ENCODE results near the gene FAM13A.

FAM13A gene

DNA sequence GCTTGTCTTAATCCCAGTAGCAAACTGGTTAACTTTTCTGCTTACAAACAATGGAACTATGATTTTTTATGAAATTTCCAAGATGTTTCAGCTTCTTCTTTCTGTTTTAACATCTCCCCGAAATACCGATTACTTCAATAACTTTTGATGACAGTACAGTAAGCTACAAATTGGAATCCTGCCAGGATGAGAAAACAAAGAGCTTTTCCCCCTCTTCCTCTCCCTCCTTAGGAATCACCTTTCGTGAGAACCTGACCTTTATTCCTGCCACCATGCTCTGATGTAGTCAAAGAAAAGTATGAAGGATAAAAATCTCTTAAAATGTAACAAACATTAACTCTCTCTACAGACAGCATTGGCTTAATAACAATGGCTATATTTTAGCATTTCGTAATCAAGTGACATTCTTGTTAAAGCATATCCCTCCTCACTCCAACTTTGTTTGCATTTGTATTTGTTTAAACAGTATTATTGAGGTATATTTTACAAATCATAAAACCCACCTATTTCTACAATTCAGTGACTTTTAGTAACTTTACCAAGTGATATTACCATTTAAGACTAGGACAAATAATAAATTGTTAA lies 210.7 kb downstream of the FAM13A start:
- TF ChIP-seq, protein P1, sequence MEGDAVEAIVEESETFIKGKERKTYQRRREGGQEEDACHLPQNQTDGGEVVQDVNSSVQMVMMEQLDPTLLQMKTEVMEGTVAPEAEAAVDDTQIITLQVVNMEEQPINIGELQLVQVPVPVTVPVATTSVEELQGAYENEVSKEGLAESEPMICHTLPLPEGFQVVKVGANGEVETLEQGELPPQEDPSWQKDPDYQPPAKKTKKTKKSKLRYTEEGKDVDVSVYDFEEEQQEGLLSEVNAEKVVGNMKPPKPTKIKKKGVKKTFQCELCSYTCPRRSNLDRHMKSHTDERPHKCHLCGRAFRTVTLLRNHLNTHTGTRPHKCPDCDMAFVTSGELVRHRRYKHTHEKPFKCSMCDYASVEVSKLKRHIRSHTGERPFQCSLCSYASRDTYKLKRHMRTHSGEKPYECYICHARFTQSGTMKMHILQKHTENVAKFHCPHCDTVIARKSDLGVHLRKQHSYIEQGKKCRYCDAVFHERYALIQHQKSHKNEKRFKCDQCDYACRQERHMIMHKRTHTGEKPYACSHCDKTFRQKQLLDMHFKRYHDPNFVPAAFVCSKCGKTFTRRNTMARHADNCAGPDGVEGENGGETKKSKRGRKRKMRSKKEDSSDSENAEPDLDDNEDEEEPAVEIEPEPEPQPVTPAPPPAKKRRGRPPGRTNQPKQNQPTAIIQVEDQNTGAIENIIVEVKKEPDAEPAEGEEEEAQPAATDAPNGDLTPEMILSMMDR (IDR thresholded peaks at IDR 0.05; ENCODE audit: low read depth, low read length), result no peak

DNA sequence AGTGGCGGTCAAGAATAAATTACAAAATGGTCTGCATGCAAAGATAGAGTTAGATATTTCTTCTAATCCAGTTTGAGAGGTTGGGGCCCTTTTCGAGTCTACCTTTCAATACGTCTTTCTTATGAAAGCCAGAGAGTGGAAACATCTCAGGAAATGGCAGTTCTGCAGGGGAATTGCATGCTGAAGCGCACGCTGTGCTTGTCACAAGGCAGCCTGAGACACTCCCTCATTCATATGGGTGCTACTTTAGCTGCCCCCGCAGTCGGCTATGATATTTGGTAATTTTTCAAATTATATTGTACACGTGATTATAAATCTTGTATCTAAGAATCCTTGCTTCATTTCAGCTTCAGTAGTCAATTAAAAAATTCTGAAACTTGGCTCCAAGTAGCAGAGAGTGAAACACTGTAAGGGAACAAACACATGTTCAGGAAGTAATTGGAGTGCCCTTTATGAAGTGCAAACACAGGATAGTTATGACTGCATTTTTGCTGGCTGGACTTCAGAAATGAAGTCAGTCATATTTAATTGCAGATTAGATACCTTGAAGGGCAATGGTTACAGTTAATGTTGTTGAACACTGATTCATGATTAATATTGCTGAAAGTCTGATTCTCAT lies 213.8 kb downstream of the FAM13A start:
- TF ChIP-seq, protein P1 (IDR thresholded peaks at IDR 0.05; ENCODE audit: low read depth, low read length), result no peak
- H3K4me3 ChIP-seq (ENCODE audit: low read depth, low read length), result no peak overlapping the region

More for the DNA sequence above, 210.7 kb downstream of the FAM13A start:
- H3K4me3 ChIP-seq (ENCODE audit: low read depth, low read length), result no peak overlapping the region

DNA sequence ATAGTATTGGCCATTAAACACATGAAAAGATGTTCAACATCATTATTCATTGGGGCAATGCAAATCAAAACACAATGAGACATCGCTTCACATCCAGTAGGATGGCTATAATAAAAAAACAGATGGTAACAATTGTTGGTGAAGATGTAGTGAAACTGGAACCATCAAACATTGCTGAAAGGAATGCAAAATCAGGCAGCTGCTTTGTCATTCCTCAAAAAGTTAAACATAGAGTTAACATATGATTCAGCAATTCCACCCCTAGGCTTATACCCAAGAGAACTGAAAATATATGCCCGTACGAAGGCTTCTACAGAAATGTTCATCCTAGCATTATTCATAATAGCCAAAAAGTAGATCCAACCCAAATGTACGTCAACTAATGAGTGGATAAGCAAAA lies 215.3 kb downstream of the FAM13A start:
- no peak overlapping the region for H3K4me3 ChIP-seq (ENCODE audit: low read depth, low read length)
- TF ChIP-seq, protein P1 (IDR thresholded peaks at IDR 0.05; ENCODE audit: low read depth, low read length), result no peak

DNA sequence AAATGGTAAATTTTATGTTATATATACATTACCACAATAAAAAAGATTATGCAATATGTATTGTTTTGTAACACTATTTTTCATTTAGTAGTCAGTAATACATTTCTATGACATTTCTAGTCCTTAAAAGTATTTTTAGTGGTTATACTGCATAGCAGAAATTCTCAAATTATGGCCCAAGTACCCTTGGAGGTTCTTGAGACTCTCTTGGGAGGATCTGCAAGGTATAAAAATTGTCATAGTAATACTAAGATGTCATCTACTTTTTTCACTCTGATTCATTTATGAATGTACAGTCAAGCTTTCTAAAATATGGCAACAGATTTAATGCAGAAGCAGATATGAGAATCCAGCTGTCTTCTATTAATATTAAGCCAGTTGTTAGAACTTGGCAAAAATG lies 220.8 kb downstream of the FAM13A start:
- H3K4me3 ChIP-seq (ENCODE audit: low read depth, low read length), result no peak overlapping the region
- TF ChIP-seq, protein P1 (IDR thresholded peaks at IDR 0.05; ENCODE audit: low read depth, low read length), result no peak

DNA sequence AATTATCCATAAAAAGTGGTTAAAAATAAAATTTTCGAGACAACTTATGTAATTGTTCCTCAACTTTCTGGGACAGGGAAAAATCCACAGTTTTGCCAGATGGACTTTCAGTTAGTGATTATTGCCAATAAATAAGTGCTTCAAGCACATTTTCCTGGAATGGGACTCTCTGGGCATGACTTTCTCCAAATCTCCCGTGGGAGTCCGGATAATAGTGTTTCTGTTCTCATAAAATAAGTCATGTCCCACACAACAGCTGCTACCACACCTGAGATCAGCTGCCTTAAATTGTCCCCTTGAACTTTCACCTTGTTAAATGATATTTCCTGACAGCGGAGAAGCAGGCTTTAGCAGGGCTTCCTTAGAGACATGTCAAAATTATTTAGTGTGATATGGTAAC lies 226.0 kb downstream of the FAM13A start:
- H3K4me3 ChIP-seq (ENCODE audit: low read depth, low read length), result no peak overlapping the region
- TF ChIP-seq, protein P1 (IDR thresholded peaks at IDR 0.05; ENCODE audit: low read depth, low read length), result no peak

DNA sequence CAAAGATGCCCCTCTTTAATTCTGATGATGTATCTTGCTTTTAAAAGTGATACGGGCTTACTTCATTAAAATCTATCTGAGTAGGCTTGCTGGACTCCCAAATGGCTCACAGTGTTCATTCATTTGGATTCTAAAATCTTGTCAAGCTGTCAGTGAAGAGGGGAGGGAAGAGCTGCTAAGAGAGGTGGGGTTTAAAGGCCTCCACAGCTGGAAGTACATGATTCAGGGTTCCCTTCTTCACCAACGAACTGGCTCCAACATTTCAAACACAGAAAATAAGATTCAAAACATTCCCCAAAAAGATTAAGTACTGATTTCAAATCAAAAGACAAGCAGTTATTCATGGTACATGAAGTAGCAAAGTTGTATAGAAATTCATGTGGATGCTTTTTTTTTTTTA lies 226.4 kb downstream of the FAM13A start:
- H3K4me3 ChIP-seq (ENCODE audit: low read depth, low read length), result no peak overlapping the region
- TF ChIP-seq, protein P1 (IDR thresholded peaks at IDR 0.05; ENCODE audit: low read depth, low read length), result no peak

DNA sequence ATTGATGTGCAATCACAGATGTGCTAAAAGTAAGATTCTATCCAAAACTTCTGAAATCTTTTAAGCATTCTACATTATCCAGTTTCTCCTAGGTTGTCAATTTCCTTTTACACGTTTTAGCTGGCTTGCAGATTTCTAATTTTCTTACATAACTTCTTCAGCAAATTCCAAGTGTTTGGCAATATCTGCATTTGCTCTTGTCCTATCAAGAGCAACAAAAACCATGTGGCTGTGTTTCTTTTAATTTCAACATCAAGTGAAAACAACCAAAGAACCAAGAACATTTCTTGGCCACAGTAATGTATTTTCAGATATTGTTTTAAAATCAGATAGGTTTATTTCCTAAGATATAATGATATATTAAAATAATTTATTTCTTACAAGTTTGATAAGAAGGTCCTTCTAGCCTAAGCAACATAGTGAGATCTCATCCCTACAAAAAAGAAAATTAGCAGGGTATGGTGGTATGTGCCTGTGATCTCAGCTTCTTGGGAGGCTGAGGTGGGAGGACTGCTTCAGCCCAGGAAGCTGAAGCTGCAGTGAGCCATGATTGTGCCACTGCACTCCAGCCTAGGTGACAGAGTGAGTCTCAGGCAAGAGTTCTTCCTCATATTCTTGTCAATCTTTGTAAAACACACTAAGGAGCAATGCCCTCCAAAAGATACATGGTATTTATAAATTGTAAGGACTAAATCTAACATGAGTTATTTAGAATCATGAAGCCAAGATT lies 228.0 kb downstream of the FAM13A start:
- TF ChIP-seq, protein P1 (IDR thresholded peaks at IDR 0.05; ENCODE audit: low read depth, low read length), result no peak
- no peak overlapping the region for H3K4me3 ChIP-seq (ENCODE audit: low read depth, low read length)
